GM12864 (cell line): Measurements from ENCODE around the gene MRPL2.
"Not testable (repeated sequence)": the region's sequence is repeated elsewhere in the genome, so short reads cannot be mapped to it uniquely, and the experiment has no call there.

Experiments used
- DNase-seq: peaks from one replicate; pipeline ENCODE4 v3.0.0-alpha.2; 2011; ENCODE audit warnings: low read depth
- H3K4me3 ChIP-seq: 2 replicates; pipeline ENCODE4 v1.5.1; 2011; ENCODE audit warnings: mild to moderate bottlenecking, low read depth, low read length, control low read depth
- TF ChIP-seq, protein P1 (sequence below): IDR thresholded peaks from 2 replicates; pipeline ENCODE4 v1.5.1; 2011; ENCODE audit warnings: low read depth, mild to moderate bottlenecking, moderate library complexity, low read length, control low read depth, inconsistent platforms; ENCODE audit errors: missing control alignments

The MRPL2 gene

DNA sequence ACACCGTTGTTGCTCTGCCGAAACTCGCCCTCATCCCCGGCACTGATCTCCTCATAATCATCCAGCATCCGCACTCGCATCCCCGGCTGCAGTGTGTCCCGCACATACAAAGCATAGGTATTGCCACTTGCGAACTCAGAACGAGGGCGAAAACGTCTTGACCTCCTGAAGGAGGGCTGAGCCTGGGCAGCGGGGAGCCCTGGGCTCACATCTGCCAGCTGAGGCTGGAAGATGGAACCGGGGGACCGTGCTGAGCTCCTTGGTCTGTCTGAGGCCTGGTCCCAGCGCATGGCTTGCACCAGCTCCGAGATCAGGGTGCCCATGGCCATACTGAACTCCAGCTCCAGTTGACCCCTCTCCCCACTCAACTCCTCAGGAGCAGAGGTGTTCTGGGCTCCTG is 8.3 kb downstream of the MRPL2 start:
- no peak for DNase-seq
- no peak overlapping the region for H3K4me3 ChIP-seq
- TF ChIP-seq, protein P1, sequence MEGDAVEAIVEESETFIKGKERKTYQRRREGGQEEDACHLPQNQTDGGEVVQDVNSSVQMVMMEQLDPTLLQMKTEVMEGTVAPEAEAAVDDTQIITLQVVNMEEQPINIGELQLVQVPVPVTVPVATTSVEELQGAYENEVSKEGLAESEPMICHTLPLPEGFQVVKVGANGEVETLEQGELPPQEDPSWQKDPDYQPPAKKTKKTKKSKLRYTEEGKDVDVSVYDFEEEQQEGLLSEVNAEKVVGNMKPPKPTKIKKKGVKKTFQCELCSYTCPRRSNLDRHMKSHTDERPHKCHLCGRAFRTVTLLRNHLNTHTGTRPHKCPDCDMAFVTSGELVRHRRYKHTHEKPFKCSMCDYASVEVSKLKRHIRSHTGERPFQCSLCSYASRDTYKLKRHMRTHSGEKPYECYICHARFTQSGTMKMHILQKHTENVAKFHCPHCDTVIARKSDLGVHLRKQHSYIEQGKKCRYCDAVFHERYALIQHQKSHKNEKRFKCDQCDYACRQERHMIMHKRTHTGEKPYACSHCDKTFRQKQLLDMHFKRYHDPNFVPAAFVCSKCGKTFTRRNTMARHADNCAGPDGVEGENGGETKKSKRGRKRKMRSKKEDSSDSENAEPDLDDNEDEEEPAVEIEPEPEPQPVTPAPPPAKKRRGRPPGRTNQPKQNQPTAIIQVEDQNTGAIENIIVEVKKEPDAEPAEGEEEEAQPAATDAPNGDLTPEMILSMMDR, result no peak

DNA sequence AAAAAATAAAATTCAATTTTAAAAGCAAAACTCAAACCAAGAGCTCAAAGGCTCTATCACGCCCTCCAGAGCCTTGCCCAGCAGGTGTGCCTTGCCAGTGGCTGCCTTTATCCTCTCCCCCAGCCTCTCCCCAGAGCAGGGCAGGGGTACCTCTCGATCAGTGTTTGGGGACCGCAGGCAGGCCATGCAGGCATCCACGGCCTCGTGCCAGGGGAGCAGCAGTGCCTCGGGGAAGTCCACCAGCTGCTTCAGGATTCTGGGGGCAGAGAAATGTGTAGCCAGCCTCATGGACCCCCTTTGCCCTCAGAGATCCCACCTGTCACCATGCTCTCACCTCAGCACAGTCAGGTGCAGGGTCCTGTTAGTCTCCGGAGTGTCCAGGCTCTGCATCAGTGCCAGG is 11.2 kb downstream of the MRPL2 start:
- DNase-seq, result no peak
- H3K4me3 ChIP-seq, result no peak overlapping the region
- TF ChIP-seq, protein P1, result no peak

DNA sequence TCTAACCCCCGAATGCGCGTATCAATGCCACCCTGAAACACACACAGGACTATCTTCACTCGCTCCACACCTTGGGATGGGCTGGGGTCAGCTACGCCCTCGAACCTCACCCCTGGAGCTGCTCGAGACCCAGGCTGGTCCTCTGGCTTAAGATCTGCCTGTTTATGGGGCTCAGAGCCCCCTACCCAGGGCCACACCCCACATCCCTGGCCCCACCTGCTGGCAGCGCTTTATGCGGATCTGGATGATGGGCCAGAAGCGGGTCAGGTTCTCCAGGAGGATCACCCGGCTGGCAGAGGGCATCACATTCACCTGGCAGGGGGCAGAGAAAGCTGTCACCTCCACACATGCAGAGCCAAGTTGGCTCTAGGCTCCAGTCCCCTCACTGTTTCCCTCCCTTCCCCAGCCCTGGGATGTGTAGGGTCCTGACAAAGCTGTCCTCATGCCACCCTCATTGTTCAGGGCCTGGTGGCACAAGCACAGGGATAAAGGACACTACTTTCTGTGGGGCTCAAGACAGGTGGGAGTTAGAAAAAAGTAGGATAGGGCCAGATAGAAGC is 13.8 kb downstream of the MRPL2 start:
- DNase-seq, result no peak
- no peak overlapping the region for H3K4me3 ChIP-seq
- TF ChIP-seq, protein P1, result no peak

DNA sequence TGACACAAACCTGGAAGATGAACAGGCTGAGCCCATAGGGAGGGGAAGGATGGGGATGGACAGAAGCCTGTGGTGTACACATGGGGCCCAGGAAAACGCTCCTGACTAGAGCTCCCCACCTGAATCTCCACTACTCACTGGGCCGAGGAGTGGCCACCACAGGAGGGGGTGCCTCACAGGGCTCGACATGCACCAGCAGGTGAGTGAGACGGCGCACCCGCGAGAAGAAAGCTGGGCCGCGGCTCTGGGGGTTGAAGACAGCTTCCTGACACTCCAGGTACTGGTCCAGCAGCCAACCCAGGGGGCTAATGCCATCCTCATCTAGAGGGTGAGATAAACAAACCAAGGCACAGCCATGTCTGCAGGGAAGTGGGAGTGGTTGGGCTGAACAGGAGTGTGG is 15.9 kb downstream of the MRPL2 start:
- no peak for DNase-seq
- TF ChIP-seq, protein P1, result no peak
- no peak overlapping the region for H3K4me3 ChIP-seq

DNA sequence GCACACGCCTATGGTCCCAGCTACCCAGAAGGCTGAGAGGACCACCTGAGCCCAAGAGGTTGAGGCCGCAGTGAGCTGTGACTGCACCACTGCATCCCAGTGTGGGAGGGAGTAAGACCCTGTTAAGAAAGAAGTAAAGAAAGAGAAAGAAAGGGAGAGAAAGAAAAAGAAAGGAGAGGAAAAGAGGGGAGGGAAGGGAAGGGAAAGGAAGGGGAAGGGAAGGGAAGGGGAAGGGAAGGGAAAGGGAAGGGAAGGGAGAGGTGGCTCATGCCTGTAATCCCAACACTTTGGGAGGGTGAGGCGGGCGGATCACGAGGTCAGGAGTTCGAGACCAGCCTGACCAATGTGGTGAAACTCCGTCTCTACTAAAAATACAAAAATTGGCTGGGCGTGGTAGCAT is 17.8 kb downstream of the MRPL2 start:
- not testable (repeated sequence) for DNase-seq

DNA sequence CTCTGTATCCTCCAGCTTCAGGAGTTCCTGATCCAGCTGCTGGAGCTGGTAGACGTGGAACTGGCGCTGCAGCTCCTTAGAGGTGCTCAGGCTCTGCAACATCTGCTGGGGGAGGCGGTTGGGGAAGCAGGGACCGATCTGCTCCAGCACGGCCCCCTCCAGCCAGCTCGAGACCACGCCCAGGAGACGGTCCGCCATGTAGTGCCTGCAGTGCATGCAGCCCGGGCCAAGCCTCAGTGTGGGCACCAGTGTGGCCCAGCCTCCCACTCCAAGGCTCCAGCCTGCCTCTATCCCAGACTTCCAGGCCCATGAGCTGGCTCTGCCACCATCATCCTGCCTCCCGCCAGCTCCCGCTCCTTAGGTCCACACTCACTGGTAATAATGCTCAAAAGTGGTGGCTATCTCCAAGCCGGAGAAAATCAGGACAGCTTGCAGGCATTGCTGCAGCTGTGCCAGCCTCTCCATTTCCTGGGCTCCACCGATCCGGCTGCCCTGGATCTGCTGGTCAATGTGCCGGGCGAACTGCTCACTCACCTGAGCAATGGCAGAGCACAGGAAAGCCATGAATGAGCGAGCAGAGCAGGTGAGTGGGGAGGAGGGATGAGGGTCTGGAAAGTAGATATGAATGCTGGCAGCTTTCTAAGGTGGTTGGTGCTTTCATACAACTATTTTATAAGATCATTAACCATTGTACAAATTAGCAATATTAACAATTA is 18.5 kb downstream of the MRPL2 start:
- TF ChIP-seq, protein P1, result no peak
- H3K4me3 ChIP-seq, result no peak overlapping the region
- DNase-seq, result no peak

More for the DNA sequence above, 17.8 kb downstream of the MRPL2 start:
- H3K4me3 ChIP-seq, result not testable (repeated sequence)

DNA sequence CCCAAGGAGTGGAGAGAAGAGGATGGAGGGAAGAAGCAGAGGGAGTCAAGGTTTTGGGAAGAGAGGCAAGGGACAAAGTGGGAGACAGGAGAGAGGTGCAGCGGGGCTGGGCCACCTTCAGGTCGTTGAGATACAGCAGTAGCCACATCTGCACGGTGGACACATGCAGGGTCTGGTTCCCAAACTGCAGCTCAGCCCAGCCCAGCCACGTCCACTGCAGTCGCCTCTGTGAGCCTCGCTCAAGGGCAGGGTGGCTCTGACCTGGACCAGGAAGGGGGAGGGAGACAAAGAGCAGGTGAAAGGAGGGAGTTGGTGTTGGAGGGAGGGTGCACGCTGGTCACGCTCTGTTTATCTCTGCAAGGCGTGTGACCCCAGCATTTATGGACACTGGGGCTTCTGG is 20.5 kb downstream of the MRPL2 start:
- no peak overlapping the region for H3K4me3 ChIP-seq
- DNase-seq, result no peak
- TF ChIP-seq, protein P1, result no peak
